Peyer's patch (tissue), 4 donors: Measurements from ENCODE around the gene FTO. TPM values are rescaled to one million over a fixed set of nuclear protein-coding genes. Genes with fewer than 3 reads are reported as not detected.

Source experiments
- DNase-seq, 3 donors: peaks; one replicate each; pipeline ENCODE4 v3.0.0-alpha.2; 2017 to 2019
- H3K27ac ChIP-seq, 4 donors: fragments of 200-600 bp; sonication (generic); one replicate each; pipeline ENCODE4 v1.5.1; 2016 to 2019
- H3K27me3 ChIP-seq, 2 donors: fragments of 200-600 bp; sonication (generic); one replicate each; pipeline ENCODE4 v1.5.1; 2019
- H3K36me3 ChIP-seq, 3 donors: fragments of 200-600 bp; sonication (generic); one replicate each; pipeline ENCODE4 v1.5.1; 2016 to 2019
- H3K4me1 ChIP-seq, 4 donors: fragments of 200-600 bp; sonication (generic); one replicate each; pipeline ENCODE4 v1.5.1; 2016 to 2019
- H3K4me3 ChIP-seq, 4 donors: fragments of 200-600 bp; sonication (generic); 1 replicate in 3 of 4; 2 replicates in 1 of 4; pipeline ENCODE4 v1.5.1; 2016 to 2019; ENCODE audit warnings: mild to moderate bottlenecking in 1 of 4
- H3K9me3 ChIP-seq, 4 donors: fragments of 200-600 bp; sonication (generic); one replicate each; pipeline ENCODE4 v1.5.1; 2016 to 2019; ENCODE audit warnings: mild to moderate bottlenecking in 1 of 4
- CTCF ChIP-seq, 6 experiments: fragments of 450-650 bp in 4 of 6; fragments of 200-600 bp in 2 of 6; sonication (generic) in 1 of 6; IDR thresholded peaks; one replicate each; pipeline ENCODE4 v1.5.1; 2017 to 2019; ENCODE audit warnings: antibody characterized with exemption in 6 of 6, mild to moderate bottlenecking in 3 of 6, moderate library complexity in 1 of 6
- POLR2A ChIP-seq, 2 donors: fragments of 450-650 bp; IDR thresholded peaks; one replicate each; pipeline ENCODE4 v1.5.1; 2017; ENCODE audit warnings: antibody characterized with exemption in 2 of 2, mild to moderate bottlenecking in 2 of 2, moderate library complexity in 2 of 2
- total RNA-seq, 4 donors: library from RNA; depleted of rRNA; stranded (reverse); fragments of >200 nt; gene quantifications; one replicate each; pipeline ENCODE4 v1.1.0, GENCODE V29; 2016

FTO gene
- total RNA-seq, 4 donors from 2014 or later = 37.0 to 95.7 (median 45.1) TPM

- H3K9me3 ChIP-seq = peaks cover 0 to 5% (median 0%) of the 10 kb centered on the region in 4 donors
- TF ChIP-seq POLR2A (IDR thresholded peaks at IDR 0.05) (no peak), CTCF (IDR thresholded peaks at IDR 0.05) (no peak)
- DNase-seq = no peak
- H3K4me1 ChIP-seq = no peaks in the 10 kb centered on the region
- no peak overlapping the region for H3K4me3 ChIP-seq
- no peaks in the 10 kb centered on the region for H3K36me3 ChIP-seq
- no peaks in the 10 kb centered on the region for H3K27me3 ChIP-seq
- H3K27ac ChIP-seq = no peak overlapping the region
Observed at GRCh38 chr16:54140788-54141136, 436.8 kb downstream of the FTO start.

- H3K36me3 ChIP-seq = no peaks in the 10 kb centered on the region
- H3K27ac ChIP-seq = no peak overlapping the region
- TF ChIP-seq CTCF (IDR thresholded peaks at IDR 0.05) (no peak), POLR2A (IDR thresholded peaks at IDR 0.05) (no peak)
- H3K4me1 ChIP-seq = no peaks in the 10 kb centered on the region
- DNase-seq = no peak
- H3K9me3 ChIP-seq = peaks cover 0 to 5% (median 0%) of the 10 kb centered on the region in 4 donors
- no peaks in the 10 kb centered on the region for H3K27me3 ChIP-seq
- no peak overlapping the region for H3K4me3 ChIP-seq
Observed at GRCh38 chr16:54142787-54143186, 438.8 kb downstream of the FTO start.

GRCh38 chr16:54143410-54143809, 439.5 kb downstream of the FTO start:
- TF ChIP-seq POLR2A (IDR thresholded peaks at IDR 0.05) = no peak
- TF ChIP-seq CTCF (IDR thresholded peaks at IDR 0.05) = no peak
- Histone ChIP-seq H3K27ac (no peak overlapping the region), H3K27me3 (no peaks in the 10 kb centered on the region), H3K4me3 (no peak overlapping the region), H3K4me1 (no peaks in the 10 kb centered on the region), H3K36me3 (no peaks in the 10 kb centered on the region), H3K9me3 (peaks cover 0 to under 1% (median 0%) of the 10 kb centered on the region in 4 donors)
- no peak for DNase-seq

- no peaks in the 10 kb centered on the region for H3K9me3 ChIP-seq
- H3K4me1 ChIP-seq = no peaks in the 10 kb centered on the region
- no peak overlapping the region for H3K27ac ChIP-seq
- no peaks in the 10 kb centered on the region for H3K36me3 ChIP-seq
- no peak overlapping the region for H3K4me3 ChIP-seq
- TF ChIP-seq CTCF (IDR thresholded peaks at IDR 0.05) (no peak), POLR2A (IDR thresholded peaks at IDR 0.05) (no peak)
- DNase-seq = no peak
- no peaks in the 10 kb centered on the region for H3K27me3 ChIP-seq
Observed at GRCh38 chr16:54143934-54144571, 440.1 kb downstream of the FTO start.

GRCh38 chr16:54144572-54144947, 440.6 kb downstream of the FTO start:
- H3K4me1 ChIP-seq = no peaks in the 10 kb centered on the region
- no peak overlapping the region for H3K4me3 ChIP-seq
- H3K36me3 ChIP-seq = no peaks in the 10 kb centered on the region
- no peak overlapping the region for H3K27ac ChIP-seq
- H3K27me3 ChIP-seq = no peaks in the 10 kb centered on the region
- H3K9me3 ChIP-seq = no peaks in the 10 kb centered on the region
- TF ChIP-seq POLR2A (IDR thresholded peaks at IDR 0.05) (no peak), CTCF (IDR thresholded peaks at IDR 0.05) (no peak)
- DNase-seq = no peak

- H3K4me3 ChIP-seq = no peak overlapping the region
- H3K9me3 ChIP-seq = no peaks in the 10 kb centered on the region
- no peaks in the 10 kb centered on the region for H3K4me1 ChIP-seq
- H3K36me3 ChIP-seq = no peaks in the 10 kb centered on the region
- no peaks in the 10 kb centered on the region for H3K27me3 ChIP-seq
- H3K27ac ChIP-seq = no peak overlapping the region
- no peak for TF ChIP-seq CTCF (IDR thresholded peaks at IDR 0.05)
- TF ChIP-seq POLR2A (IDR thresholded peaks at IDR 0.05) = no peak
- DNase-seq = no peak
Observed at GRCh38 chr16:54145881-54146280, 441.9 kb downstream of the FTO start.
